Mesenteric fat pad (tissue), 1 donor: ENCODE measurements around the gene AMN1. TPM values are rescaled to one million over a fixed set of nuclear protein-coding genes. Genes with fewer than 3 reads are reported as not detected.

Experiments used
- DNase-seq: peaks from one replicate; pipeline ENCODE4 v3.0.0-alpha.2; 2020; ENCODE audit warnings: low spot score
- total RNA-seq: library from RNA; stranded (reverse); fragmentation: NEBNext Ultra II Directional; extraction: Animal tissue kit (Norgen Biotek cat#: 25700); gene quantifications from one replicate; pipeline ENCODE4 v1.2.1, GENCODE V29; 2021
- donor health status: DM: yes; HTN: yes; CAD: no.

AMN1 gene
- total RNA-seq, 1 donor from 2014 or later = 8.2 TPM

DNA sequence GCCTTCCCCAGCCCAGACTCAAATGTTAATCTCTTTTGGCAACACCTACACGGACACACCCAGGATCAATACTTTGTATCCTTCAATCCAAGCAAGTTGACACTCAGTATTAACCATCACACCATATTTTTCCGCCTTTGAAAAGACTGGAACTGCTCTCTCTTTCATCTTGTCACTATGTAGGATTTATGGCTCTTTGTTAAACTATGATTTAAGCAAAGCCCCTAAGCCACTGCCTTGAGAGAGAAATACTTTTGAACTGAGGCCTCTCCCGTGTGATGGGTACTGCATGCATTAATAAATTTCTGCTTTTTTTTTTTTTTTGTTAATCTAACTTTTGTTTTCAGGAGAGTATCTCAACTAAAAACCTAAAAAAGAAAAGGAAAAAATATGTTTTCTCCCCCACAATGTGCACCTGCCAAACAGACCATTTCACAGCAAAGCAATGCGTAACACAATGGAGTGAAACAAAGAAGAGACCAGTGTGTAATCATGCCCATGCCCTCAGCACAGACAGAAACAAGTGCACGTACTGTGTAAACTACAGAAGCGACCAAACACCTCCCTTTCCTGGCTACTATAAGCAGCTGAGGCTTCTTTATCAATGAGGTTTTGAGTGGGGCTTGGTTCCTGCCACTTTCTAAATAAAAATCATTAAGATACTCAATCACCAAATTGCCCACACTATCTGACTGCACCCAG, 97.6 kb downstream of the AMN1 start:
- DNase-seq = no peak

DNA sequence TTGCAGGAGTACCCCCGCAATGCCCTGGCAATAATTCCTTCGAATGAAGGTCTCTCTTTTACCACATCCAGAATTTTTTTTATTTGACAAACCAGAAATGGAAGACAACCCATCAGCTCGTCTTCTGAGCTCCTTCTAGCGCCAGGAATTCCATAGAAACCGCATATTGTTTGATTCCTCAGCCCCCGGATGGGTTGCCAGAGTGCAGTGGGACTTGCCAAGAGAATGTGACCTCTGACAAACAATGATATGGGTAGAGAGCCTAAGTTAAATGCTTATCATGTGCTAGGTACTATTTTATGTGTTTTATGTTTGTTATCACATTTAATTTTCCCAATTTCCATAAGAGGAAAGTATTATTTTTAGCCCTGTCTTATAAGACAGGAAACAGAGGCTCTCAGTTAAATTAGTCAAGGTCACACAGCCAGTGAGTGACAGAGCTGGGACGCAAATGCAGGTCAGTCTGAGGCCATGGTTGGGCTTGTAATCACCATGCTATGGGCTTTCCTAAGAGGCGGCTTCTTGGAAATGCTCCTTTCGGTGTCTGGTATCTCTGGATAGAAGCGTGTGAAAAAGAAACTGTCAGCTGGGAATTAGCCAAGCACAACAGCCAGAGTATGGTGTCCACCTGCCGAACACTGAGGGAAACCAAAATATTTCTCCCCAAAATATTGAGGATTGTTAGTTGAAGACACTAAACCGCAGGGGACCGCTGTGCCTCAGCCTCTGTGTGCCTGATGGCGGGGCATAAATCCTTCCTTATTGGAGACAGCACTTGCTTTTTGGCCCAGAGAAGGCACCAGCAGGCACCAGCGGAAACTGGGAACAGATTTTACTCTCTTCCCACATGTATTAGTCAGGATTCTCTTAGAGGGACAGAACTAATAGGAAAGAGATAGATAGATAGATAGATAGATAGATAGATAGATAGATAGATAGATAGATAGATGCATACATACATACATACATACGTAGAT, 98.8 kb downstream of the AMN1 start:
- DNase-seq = no peak

DNA sequence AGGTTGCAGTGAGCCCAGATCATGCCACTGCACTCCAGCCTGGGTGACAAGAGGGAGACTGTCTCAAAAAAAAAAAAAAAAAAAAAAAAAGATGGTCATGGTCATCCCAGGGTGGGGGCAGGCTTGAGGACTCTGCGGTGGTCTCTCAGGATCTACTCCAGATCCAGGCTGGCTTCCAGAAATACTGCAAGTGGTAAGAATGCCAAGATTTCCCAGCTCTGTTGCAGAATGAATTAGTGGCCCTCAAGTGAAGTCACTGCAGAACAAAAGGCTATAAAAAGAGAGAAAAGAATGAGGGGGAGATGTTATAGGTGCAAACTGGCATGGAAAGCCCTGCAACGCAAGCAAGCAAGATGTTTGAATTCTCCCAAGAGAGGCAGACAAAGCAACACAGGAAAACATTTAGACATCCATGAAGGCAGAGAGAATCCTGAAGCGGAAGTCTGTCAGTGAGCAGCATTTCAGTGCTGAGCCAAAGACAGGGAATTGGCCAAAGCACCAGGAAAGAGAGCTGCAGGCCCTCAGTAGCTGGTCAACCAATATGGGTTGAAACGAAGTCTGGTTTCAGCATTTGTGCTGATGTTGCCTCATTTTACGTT, 101.3 kb downstream of the AMN1 start:
- no peak for DNase-seq

DNA sequence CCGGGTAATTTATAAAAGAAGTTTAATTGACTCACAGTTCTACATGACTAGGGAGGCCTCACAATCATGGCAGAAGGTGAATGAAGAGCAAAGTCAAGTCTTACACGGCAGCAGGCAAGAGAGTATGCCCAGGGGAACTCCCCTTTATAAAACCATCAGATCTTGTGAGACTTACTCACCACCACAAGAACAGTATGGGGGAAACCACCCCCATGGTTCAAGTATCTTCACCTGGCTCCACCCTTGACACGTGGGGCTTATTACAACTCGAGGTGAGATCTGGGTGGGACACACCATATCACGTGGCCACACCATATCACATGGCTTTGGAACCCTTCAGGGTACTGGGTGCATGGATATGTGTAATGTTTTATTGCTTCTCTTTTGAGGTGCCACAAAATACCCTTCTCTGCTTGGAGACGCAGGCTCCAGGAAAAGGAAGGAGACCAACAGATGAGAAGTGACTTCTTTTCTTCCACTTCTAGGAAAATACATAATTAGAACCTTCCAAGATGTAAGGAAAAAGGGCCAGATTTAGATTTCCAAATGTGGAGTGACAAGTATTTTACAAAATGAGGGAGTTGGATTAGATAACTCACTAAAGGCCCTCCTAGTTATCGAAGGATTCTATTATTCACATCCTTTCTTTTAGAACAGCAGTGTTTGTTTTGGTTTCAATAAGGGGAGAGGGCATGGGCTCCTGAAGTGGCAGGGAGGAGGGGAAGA, 102.4 kb downstream of the AMN1 start:
- no peak for DNase-seq

DNA sequence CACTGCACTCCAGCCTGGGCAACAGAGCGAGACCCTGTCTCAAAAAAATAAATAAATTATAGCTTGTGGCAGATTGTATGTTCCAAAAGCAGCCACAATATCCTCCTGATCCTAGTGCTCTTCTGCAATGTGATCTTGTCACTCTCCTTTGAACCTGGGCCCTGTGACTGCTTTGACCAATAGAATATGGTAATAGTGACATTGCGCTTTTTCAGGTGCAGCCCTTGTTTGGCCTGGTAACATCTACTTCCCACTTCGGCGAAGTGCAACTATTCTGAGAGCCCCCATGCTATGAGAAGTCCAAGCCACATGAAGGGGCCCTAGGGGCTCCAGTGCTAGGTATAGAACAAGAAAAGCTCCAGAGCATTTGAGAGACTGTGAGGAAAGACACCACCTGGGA, 106.8 kb downstream of the AMN1 start:
- no peak for DNase-seq

Other genes starting within 250 kb of the AMN1 start
- 15.4 TPM for gene DENND5B, start 137.9 kb downstream of the AMN1 start, total RNA-seq
- gene ETFBKMT, start 69.3 kb downstream of the AMN1 start, total RNA-seq = 3.3 TPM
- gene RESF1, start 230.4 kb upstream of the AMN1 start, total RNA-seq = 49.7 TPM